H7 (cell line): ENCODE results near the gene SBNO2. TPM values are rescaled to one million over a fixed set of nuclear protein-coding genes. Genes with fewer than 3 reads are reported as not detected.
A peak's percentile ranks its signal among the peaks of the same experiment; 100 is the strongest.

Source experiments
- DNase-seq: peaks from one replicate; pipeline ENCODE4 v3.0.0; 2012
- H3K27me3 ChIP-seq: 2 replicates; pipeline ENCODE4 v1.6.0; 2011; ENCODE audit warnings: mild to moderate bottlenecking, low read length; ENCODE audit not compliant: control insufficient read depth, insufficient read depth
- H3K36me3 ChIP-seq: replicated peaks from 2 replicates; pipeline ENCODE4 v1.5.1; 2011; ENCODE audit warnings: low read length; ENCODE audit not compliant: control insufficient read depth, insufficient read depth
- H3K4me3 ChIP-seq: 2 replicates; pipeline ENCODE4 v1.5.1; 2011; ENCODE audit warnings: low read depth, mild to moderate bottlenecking, control low read depth, low read length, moderate library complexity; ENCODE audit not compliant: insufficient read depth
- total RNA-seq: library from RNA; depleted of rRNA; stranded (reverse); fragments of >200 nt; shearing (Covaris generic); gene quantifications from 2 replicates; pipeline ENCODE4 v1.2.3, GENCODE V29; 2014

The SBNO2 gene
- total RNA-seq, 1 experiment from 2014 or later: 31.4 TPM

DNA sequence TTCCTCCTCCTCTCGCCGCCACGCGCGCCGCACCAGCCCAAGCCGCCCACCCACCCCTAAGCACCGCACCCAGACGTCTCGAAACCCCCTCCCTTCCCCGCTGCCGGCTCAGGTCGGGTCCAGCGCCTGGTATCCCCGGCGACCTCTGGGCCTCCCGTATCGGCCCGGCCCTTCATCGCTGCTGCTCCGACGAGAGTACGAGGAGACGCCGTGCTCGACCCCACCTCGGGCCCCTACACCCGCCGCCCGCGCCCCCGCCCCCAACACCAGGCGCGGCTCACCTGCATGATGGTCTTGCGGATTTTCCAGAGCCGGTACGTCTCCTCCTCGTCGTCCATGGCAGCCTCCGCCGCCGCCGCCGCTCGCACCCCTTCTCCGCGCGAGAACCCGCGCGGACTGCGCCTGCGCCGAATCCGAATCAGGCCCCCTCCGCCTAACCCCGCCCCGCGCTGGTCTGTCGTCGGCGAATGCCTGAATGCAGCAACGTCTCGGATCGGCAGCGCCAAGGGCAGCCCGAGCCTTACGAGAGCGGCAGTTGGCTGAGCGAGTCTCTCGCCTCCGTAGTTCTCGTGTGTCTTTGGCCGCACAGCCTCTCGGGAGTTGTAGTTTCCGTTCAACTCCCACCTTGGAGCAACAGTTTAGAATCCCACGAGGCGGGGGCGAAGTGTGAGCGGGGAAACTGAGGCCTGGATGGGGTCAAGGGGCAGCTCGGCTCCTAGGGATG lies 78.9 kb downstream of the SBNO2 start, which contains the start of gene POLR2E:
Gene POLR2E, minus strand, starts transcription at position 398 of the 724 bp plus-strand sequence. Its CDS starts 60 bp downstream, at position 338.
- Histone ChIP-seq H3K27me3 (no peaks in the 10 kb centered on the region), H3K36me3 (peaks cover 10% of the 10 kb centered on the region), H3K4me3 (peak within 1 kb of the TSS; percentile 84)
- peak; percentile 100 for DNase-seq

DNA sequence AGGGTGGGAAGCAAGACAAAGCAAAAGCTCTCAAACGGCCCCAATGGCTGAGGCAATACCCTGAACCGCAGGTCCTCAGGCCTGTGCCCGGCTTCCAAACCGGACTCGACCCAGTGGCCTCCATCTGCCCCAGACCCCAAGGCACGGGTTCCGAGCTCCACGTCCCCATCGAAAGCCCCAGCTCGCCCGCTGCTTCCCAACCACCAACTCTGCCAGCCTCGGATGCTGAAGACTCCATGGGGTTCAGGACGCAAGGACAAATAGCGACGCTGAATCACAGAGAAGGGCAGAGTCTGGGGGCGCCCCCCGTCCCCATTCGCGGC lies 79.5 kb downstream of the SBNO2 start:
- peak overlapping the region; percentile 84 for H3K4me3 ChIP-seq
- DNase-seq: no peak
- peaks cover 10% of the 10 kb centered on the region for H3K36me3 ChIP-seq

GRCh38 chr19:1093811-1094553 lies 80.1 kb downstream of the SBNO2 start:
- Histone ChIP-seq H3K36me3 (peaks cover 10% of the 10 kb centered on the region), H3K27me3 (no peaks in the 10 kb centered on the region), H3K4me3 (peak overlapping the region; percentile 84)
- no peak for DNase-seq

More for the DNA sequence above, 79.5 kb downstream of the SBNO2 start:
- no peaks in the 10 kb centered on the region for H3K27me3 ChIP-seq

GRCh38 chr19:1093330-1093729 lies 80.7 kb downstream of the SBNO2 start:
- no peaks in the 10 kb centered on the region for H3K27me3 ChIP-seq
- H3K36me3 ChIP-seq: peaks cover 10% of the 10 kb centered on the region
- no peak overlapping the region for H3K4me3 ChIP-seq
- DNase-seq: no peak

DNA sequence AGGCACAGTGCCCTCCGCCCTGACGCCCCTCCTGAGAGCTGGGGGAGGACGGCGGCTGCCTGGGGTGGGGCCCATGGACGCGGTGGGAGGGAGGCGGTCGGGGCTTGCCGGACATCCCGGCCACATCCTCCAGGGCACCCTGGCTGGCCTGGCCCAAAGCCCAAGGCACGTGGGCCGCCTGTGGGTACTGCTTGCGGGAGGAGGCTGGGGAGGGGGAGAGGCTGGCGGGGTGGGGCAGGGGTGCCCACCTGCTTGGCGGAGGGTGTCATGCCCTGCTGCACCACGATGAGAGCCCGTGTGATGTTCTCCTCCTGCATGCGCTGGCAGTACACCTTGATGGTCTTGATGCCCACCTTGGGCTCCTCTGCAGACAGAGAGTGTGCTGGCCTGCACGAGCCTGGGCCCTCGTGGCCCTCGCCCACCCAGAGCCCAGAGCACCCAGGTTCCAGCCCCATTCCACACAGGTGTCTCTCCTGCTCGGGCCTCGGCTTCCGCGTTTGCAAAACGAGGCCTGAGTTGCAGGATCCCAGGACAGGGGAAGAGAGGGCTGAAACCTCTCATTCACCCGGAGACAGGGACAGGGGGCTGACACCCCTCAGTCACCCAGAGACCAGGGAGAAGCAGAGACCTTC lies 82.4 kb downstream of the SBNO2 start:
- H3K4me3 ChIP-seq: no peak overlapping the region
- H3K36me3 ChIP-seq: peaks cover 14% of the 10 kb centered on the region
- no peak for DNase-seq
- no peaks in the 10 kb centered on the region for H3K27me3 ChIP-seq

DNA sequence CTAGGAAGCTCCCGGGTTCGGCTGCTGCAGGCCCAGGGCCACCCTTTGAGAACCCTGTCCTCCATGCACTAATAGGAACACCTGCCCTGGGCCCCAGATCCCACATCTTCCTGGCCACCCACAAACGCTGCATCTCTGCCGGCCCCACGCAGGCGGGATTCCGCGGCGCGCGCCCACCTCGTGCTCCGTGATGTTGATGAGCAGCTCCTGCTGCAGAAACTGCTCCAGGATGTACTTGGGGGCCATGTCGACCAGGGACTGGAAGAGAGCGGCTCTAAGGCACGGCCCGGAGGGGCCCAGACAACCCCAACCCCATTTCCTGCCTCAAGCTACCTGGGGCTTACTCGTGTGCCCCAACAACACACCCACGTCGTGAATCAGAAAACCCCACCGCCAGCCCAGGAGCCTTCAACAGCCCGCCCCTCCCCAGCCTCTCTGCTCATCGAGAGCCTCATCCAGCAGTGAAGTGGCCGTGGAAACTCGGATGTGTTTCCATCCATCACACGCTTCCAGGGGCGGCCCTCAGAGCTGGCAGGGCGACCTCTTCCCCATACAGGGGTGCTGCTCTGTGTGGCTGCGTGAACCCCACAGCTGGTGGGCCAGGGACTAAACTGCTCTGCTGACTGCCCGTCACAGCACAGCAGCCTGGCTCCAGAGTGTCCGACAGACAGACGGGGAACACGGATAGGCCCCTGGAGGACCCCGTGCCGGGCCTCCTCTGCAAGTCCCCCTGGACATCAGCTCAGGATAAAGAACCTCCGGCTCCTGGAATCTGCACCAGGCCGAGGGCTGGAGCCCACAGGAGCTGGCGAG lies 83.1 kb downstream of the SBNO2 start:
- Histone ChIP-seq H3K36me3 (peaks cover 15% of the 10 kb centered on the region), H3K4me3 (no peak overlapping the region), H3K27me3 (no peaks in the 10 kb centered on the region)
- no peak for DNase-seq

DNA sequence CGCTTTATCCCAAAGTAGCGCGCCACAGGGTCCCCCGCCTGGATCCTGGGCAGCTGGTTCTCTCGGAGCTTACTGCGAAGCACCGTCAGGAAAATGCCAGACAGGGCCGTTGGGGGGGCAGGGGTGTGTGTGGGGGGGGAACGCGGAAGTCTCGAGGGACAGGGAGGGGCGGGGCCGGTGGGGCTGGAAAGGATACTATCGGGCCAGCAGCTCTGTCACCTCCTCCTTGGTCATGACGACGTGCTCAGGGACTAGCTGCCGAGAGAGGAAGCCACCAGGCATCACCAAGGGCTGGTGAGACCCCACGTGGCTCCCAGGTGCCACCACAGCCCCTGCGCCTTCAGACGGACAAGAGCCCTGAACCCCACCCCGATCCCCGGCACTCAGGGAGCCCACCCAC lies 84.2 kb downstream of the SBNO2 start:
- no peak for DNase-seq
- Histone ChIP-seq H3K36me3 (peaks cover 18% of the 10 kb centered on the region), H3K27me3 (no peaks in the 10 kb centered on the region), H3K4me3 (no peak overlapping the region)

GRCh38 chr19:1089126-1089771 lies 84.8 kb downstream of the SBNO2 start:
- no peaks in the 10 kb centered on the region for H3K27me3 ChIP-seq
- no peak for DNase-seq

GRCh38 chr19:1088416-1089010 lies 85.6 kb downstream of the SBNO2 start:
- no peak for DNase-seq
- Histone ChIP-seq H3K27me3 (no peaks in the 10 kb centered on the region), H3K4me3 (no peak overlapping the region), H3K36me3 (peaks cover 18% of the 10 kb centered on the region)

More at GRCh38 chr19:1089126-1089771, 84.8 kb downstream of the SBNO2 start:
- no peak overlapping the region for H3K4me3 ChIP-seq
- peaks cover 19% of the 10 kb centered on the region for H3K36me3 ChIP-seq

DNA sequence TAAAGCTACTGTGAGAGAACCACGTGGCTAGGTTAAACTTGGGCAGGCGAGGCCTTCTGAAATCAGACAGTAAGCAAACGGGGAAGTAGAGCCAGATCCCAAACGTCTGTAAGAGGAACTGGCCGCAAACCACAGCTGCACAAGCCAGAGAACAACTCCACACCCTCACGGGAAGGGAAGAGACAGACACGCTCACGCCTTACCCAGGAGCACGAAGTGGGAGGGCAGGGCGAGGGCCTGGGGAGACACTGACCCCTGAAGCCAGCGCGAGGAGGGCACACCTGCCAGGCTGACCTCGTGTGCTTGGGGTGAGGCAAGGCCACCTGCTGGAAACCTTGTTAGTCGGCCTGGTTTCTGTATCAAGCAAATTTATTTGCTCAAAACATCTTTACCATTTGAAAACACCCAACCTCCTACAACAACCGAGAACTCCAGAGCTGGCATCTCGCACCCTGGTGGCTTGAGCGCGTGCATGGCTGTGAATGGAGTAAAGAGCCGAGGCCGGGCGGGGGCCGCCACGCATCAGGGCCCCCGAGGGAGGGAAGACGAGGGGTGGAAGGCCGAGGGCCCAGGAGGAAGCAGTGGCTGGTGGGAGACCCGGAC lies 86.2 kb downstream of the SBNO2 start:
- DNase-seq: no peak
- Histone ChIP-seq H3K4me3 (no peak overlapping the region), H3K27me3 (no peaks in the 10 kb centered on the region), H3K36me3 (peaks cover 17% of the 10 kb centered on the region)

DNA sequence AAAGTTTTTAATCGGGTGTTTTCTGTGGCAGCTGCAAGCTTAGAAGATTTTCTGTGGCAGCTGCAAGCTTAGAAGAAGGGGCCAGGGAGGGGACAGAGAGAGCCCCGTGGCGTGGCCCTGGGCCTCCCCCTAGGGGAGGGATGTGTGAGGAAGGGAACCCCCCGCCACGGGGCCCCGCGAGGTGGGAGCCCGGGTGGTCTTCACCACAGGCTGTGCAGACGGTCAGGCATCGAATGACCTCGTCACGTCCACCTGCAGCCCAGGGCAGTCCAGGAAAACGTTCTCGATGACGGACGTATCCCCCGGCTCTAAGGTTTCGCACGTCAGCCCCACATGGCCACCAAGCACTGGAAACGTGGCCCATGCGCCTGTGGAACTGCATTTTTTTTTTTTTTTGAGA lies 87.5 kb downstream of the SBNO2 start:
- no peaks in the 10 kb centered on the region for H3K27me3 ChIP-seq
- peaks cover 13% of the 10 kb centered on the region for H3K36me3 ChIP-seq
- DNase-seq: no peak
- no peak overlapping the region for H3K4me3 ChIP-seq

- no peak for DNase-seq
- no peaks in the 10 kb centered on the region for H3K27me3 ChIP-seq
- peaks cover 9% of the 10 kb centered on the region for H3K36me3 ChIP-seq
- H3K4me3 ChIP-seq: no peak overlapping the region
Measured at GRCh38 chr19:1085676-1086442, 88.2 kb downstream of the SBNO2 start.
